HUES6 (cell line): Measurements from ENCODE around the gene IL20RB.
"Not testable (repeated sequence)": the region's sequence is repeated elsewhere in the genome, so short reads cannot be mapped to it uniquely, and the experiment has no call there.

ENCODE experiments used
- H3K27ac ChIP-seq: 2 replicates; pipeline ENCODE4 v1.7.0; 2013; ENCODE audit warnings: low read depth, mild to moderate bottlenecking, low read length, inconsistent platforms
- H3K27me3 ChIP-seq: 2 replicates; pipeline ENCODE4 v1.6.1; 2013; ENCODE audit warnings: low read length; ENCODE audit not compliant: control insufficient read depth, insufficient read depth
- H3K36me3 ChIP-seq: 2 replicates; pipeline ENCODE4 v1.6.1; 2013; ENCODE audit warnings: low read length; ENCODE audit not compliant: control insufficient read depth, insufficient read depth
- H3K4me1 ChIP-seq: 2 replicates; pipeline ENCODE4 v1.6.1; 2013; ENCODE audit warnings: low read length; ENCODE audit not compliant: control insufficient read depth, insufficient read depth
- H3K4me3 ChIP-seq: 2 replicates; pipeline ENCODE4 v1.5.1; 2013; ENCODE audit warnings: low read depth, low read length
- H3K9ac ChIP-seq: one replicate; pipeline ENCODE4 v1.6.1; 2013; ENCODE audit warnings: mild to moderate bottlenecking, low read length
- H3K9me3 ChIP-seq: 2 replicates; pipeline ENCODE4 v1.6.1; 2013; ENCODE audit warnings: low read depth, low read length; ENCODE audit not compliant: control insufficient read depth, insufficient read depth

Gene IL20RB

GRCh38 chr3:136987398-136987980, 29.7 kb downstream of the IL20RB start:
- H3K4me1 ChIP-seq, H3K9ac ChIP-seq, H3K9me3 ChIP-seq, H3K27me3 ChIP-seq, H3K4me3 ChIP-seq, H3K36me3 ChIP-seq, H3K27ac ChIP-seq: not testable (repeated sequence)

DNA sequence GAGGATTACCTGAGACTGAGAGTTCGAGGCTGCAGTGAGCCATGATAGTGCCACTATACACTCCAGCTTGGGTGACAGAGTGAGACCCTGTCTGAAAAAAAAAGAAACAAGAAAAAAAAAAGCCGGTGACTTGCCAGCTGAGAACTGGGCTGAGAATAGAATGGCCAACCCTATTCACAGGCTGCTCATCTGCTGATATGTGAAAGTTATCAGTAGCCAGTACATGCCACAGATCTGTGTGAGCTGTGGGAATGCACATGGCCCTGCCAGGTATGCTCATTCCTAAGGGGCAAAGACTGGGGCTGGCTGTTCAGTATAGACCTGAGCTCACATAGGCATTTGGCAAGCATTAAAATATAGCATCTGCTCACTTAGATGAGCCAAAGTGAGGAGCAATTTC, 30.9 kb downstream of the IL20RB start:
- Histone ChIP-seq H3K4me1 (no peaks in the 10 kb centered on the region), H3K4me3 (no peak overlapping the region), H3K36me3 (no peaks in the 10 kb centered on the region), H3K27ac (no peak overlapping the region), H3K27me3 (no peaks in the 10 kb centered on the region), H3K9ac (no peak overlapping the region), H3K9me3 (peaks cover 6% of the 10 kb centered on the region; the same call in 1 of the 2 replicates)

DNA sequence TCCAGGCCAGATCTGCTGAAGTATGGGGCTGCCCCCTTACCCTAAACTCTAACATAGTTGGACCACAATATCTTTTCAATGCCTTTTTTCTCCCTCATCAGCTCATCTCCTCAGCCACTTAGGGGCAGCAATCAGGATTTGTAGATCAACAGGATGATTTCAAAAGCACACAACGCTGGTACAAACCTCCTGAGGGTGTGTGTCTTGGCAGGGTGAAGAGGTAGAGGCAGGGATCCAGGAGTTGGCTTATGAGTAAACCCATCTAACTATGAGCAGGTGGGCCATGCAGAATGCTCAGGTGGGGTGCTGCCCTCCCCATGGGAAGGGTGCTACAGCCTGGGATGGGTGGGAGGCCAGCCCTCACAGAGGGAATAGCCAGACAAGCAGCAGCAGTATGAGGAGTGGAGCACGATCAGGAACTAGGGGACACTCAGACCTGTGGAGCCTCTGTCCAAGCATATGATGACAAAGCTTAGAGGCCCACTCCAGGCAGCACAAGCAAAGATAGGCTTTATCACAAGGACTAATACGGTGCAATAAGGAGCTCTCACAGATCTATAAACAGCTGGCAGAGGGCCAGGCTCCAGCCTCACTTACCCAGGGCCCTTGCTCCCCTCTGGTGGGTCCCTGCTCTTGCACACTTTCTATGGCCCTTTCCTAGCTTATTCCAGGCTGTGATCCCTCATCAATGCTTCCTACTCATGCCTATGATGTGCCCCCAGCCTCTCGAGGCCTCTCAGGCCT, 32.2 kb downstream of the IL20RB start:
- H3K27ac ChIP-seq, result no peak overlapping the region
- peaks cover 6% of the 10 kb centered on the region; the same call in 1 of the 2 replicates for H3K9me3 ChIP-seq
- H3K36me3 ChIP-seq, result no peaks in the 10 kb centered on the region
- H3K4me3 ChIP-seq, result no peak overlapping the region
- H3K9ac ChIP-seq, result no peak overlapping the region
- H3K4me1 ChIP-seq, result no peaks in the 10 kb centered on the region
- no peaks in the 10 kb centered on the region for H3K27me3 ChIP-seq

GRCh38 chr3:136990826-136991225, 33.0 kb downstream of the IL20RB start:
- Histone ChIP-seq H3K4me3 (no peak overlapping the region), H3K4me1 (no peaks in the 10 kb centered on the region), H3K36me3 (no peaks in the 10 kb centered on the region), H3K27ac (no peak overlapping the region), H3K27me3 (no peaks in the 10 kb centered on the region), H3K9ac (no peak overlapping the region), H3K9me3 (peaks cover 6% of the 10 kb centered on the region; the same call in 1 of the 2 replicates)

GRCh38 chr3:136992115-136992514, 34.3 kb downstream of the IL20RB start:
- Histone ChIP-seq H3K27me3 (no peaks in the 10 kb centered on the region), H3K9me3 (peaks cover 6% of the 10 kb centered on the region; the same call in 1 of the 2 replicates), H3K4me1 (no peaks in the 10 kb centered on the region)

GRCh38 chr3:136994772-136995516, 37.2 kb downstream of the IL20RB start:
- H3K27me3 ChIP-seq, result no peaks in the 10 kb centered on the region
- H3K9ac ChIP-seq, result no peak overlapping the region
- no peaks in the 10 kb centered on the region for H3K4me1 ChIP-seq
- H3K4me3 ChIP-seq, result no peak overlapping the region
- no peak overlapping the region for H3K27ac ChIP-seq
- no peaks in the 10 kb centered on the region for H3K9me3 ChIP-seq
- H3K36me3 ChIP-seq, result no peaks in the 10 kb centered on the region

More at GRCh38 chr3:136992115-136992514, 34.3 kb downstream of the IL20RB start:
- Histone ChIP-seq H3K36me3 (no peaks in the 10 kb centered on the region), H3K27ac (no peak overlapping the region), H3K4me3 (no peak overlapping the region), H3K9ac (no peak overlapping the region)

DNA sequence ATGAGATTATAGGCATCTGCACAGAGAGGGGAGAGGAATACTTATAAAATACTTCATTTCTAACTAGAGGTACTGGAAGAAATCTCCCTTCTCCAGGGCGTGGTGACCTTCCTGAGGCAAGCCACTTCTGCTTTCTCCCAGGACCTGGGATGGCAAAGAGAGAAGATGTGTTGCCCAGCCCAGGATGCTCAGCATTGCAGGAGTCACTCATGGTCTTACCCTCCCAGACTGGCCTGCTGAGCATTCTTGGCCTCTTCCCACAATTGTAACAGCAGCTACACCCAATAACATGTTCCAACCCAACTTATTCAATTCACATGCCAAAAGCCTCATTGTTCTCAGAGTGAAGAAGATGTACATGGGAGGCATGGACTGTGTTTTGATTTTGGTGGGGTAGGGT, 37.9 kb downstream of the IL20RB start:
- Histone ChIP-seq H3K4me1 (no peaks in the 10 kb centered on the region), H3K4me3 (no peak overlapping the region), H3K27me3 (no peaks in the 10 kb centered on the region), H3K27ac (no peak overlapping the region), H3K36me3 (no peaks in the 10 kb centered on the region), H3K9me3 (no peaks in the 10 kb centered on the region), H3K9ac (no peak overlapping the region)

- Histone ChIP-seq H3K9me3 (no peaks in the 10 kb centered on the region), H3K4me1 (no peaks in the 10 kb centered on the region), H3K27ac (no peak overlapping the region), H3K36me3 (no peaks in the 10 kb centered on the region), H3K9ac (no peak overlapping the region), H3K4me3 (no peak overlapping the region), H3K27me3 (no peaks in the 10 kb centered on the region)
Observed at GRCh38 chr3:137000039-137000438, 42.3 kb downstream of the IL20RB start.

DNA sequence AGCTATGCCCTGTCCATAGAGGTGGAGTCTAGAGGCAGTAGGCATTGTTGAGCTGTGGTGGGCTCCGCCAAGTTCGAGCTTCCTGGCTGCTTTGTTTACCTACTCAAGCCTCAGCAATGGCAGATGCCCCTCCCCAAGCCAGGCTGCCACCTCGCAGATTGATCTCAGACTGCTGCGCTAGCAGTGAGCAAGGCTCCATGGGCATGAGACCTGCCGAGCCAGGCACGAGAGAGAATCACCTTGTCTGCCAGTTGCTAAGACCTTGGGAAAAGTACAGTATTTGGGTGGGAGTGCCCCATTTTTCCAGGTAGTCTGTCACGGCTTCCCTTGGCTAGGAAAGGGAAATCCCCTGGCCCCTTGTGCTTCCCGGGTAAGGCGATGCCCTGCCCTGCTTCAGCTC, 49.6 kb downstream of the IL20RB start:
- not testable (repeated sequence) for H3K36me3 ChIP-seq, H3K27ac ChIP-seq, H3K9ac ChIP-seq, H3K9me3 ChIP-seq, H3K4me1 ChIP-seq, H3K27me3 ChIP-seq, H3K4me3 ChIP-seq

DNA sequence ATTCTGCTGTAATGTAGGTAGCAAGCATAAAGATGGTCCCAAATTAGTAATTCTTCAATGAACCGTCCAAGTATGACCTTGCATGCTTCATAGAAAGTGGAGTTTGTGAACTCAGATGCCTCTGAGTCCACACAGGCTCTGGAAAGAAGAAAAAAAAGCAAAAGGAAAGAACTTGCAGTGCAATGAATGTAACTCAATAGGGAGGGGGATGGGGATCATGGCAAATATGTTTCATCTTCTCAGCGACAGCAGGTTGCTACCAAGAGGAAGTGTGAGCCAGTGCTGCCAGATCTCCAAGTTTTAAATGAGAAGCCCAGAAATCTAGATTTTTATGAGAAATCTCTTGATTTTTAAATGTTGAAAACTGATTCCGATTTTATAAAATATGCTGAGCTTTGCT, 50.3 kb downstream of the IL20RB start:
- Histone ChIP-seq H3K4me1 (no peaks in the 10 kb centered on the region), H3K9me3 (no peaks in the 10 kb centered on the region), H3K36me3 (no peaks in the 10 kb centered on the region), H3K4me3 (no peak overlapping the region), H3K27me3 (no peaks in the 10 kb centered on the region), H3K9ac (no peak overlapping the region), H3K27ac (no peak overlapping the region)

- no peaks in the 10 kb centered on the region for H3K9me3 ChIP-seq
- H3K36me3 ChIP-seq, result no peaks in the 10 kb centered on the region
- H3K4me3 ChIP-seq, result no peak overlapping the region
- peaks cover under 1% of the 10 kb centered on the region; the same call in 1 of the 2 replicates for H3K4me1 ChIP-seq
- H3K27ac ChIP-seq, result no peak overlapping the region
- H3K9ac ChIP-seq, result no peak overlapping the region
- H3K27me3 ChIP-seq, result no peaks in the 10 kb centered on the region
Observed at GRCh38 chr3:137008976-137009375, 51.2 kb downstream of the IL20RB start.
